GM18526 (cell line): ENCODE measurements around the gene FAM221B.

Experiments used
- POLR2A ChIP-seq: IDR thresholded peaks from 3 replicates; pipeline ENCODE4 v1.6.1; 2011; ENCODE audit not compliant: insufficient read length; ENCODE audit errors: extremely low read depth

Gene FAM221B

GRCh38 chr9:35766997-35767396, 61.5 kb downstream of the FAM221B start:
- no peak for TF ChIP-seq POLR2A
